GM21515 (cell line): ENCODE data around the gene POC1A.

ENCODE experiments used
- ATAC-seq: cut with Tn5 transposase; IDR thresholded peaks from one replicate; pipeline ENCODE4 v1.9.1; 2021; ENCODE audit not compliant: unreplicated experiment

Gene POC1A

DNA sequence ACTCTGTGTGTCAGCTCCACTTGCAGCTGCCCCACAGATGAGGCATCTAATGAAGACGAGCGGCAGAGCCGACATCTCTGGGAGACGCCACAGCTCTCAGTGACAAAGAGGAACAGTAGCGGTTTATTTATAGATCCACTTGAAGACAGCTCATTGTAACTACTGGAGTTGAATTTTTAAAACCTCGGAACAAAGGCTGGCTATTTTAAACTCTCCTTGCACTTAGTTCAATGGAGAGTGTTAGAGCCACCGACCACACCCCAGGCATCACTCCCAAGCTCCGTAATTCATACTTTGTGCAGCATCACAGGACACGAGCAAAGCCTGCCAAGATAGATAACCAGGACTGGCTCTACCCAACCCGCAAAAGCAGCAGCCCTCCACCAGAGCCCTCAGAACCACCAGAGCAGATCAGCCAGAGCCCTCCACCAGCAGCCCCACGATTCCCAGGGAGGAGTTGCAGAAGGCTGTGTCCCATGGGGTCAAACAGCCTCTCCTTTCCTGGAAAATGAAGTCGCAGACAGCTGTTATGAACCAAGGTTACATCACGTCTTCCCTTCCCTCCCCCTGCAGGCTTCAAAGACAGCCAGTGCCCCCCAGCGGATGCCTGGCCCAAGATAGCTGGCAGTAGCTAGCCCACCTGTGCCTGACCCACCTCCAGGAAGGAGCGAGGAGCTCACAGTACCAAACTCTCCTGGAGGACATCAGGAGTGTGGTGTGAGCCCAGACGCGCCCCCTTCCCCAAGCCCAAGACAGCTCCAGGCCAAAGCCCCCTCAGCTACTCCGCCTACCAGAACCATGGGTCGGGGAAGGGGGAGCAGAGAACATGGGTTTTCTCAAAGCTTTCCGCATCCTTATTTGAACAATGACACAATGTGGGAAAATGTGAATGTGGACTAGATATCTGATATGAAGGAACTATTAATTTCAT, 45.7 kb downstream of the POC1A start:
- ATAC-seq = no peak

DNA sequence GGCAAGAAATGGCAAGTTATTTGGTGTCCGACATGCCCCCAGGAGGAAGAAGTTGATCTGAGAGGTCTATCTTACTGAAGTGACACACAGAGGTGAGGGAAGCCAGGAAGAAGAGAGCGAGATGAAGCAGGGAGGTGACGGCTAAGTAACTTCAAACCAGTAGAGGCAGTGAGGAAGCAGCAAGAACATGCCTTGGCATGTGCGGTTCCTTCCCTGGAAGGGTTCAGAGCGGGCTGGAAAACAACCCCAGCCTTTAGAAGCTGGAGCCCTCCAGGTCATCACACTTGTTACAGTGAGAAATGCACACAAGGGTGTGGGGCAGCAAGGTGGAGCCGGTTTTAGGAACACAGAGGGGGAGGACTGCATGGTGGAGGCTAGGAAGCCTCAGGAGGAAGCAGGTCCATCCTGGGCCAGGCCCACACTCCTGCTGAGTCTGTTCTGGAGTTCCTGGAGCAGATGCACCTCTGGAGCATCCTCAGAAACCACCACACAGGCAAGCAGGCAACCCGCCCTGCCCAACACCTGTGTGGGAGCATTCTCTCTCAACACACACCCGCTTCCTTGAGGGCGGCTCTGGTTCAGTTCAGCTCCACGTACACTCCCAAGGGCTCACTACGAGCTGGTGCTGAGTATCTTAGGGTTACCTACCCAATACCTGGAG, 47.1 kb downstream of the POC1A start:
- ATAC-seq = no peak

DNA sequence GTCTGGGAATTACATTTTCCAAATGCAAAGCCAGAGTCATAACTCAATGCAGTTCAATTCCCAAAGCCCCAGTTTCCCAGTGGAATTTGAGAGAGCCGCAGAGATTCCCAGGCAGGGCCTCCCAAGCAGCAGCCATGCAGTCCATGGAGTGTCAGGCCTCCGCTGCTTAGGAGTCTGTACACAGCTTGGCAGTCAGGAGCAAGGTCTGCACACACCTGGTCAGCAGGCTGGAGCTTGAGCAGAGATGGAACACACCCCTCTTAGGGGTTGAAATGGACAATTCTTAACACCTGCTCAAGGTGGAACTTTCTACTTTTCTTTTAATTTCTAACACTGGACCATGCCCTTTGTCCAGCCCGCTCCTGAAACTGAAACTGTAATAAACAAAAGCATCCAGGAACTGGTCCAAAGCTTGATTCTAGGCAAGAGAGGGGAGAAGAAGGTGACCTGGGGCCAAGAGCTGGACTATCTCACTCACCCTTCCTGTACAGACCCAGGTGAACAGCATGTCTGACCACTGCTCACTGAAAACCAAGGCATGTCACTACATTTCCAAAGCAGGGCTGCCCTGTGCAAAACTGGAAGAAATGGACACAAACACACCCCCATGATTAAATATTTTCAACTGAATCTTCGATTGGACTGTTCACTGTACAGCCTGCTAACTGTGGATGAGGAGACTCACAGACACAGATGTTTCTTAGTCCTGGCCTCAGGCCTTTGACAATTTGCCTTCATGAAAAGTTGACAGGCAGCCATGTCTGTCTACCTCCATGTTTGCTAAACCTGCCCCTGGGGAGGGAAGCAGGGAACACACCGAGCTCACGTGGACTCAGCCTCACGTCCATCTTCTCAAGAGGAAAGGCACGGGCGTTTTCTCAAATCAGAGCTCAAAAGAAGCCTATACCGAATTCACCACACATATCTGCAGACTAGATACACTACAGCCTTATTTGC, 49.3 kb downstream of the POC1A start:
- ATAC-seq = no peak

DNA sequence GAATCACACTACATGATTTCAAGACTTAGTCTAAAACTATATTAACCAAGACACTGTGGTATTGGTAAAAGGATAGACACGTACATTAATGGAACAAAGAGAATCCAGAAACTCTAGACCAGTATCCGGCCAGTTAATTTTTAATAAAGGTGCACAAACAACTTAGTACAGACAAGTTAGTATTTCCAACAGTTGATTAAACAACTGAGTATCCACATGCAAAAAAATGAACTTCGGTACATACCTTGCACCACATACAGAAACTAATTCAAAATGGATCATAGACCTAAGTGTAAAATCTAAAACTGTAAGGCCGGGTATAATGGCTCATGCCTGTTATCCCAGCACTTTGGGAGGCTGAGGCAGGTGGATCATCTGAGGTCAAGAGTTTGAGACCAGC, 51.3 kb downstream of the POC1A start:
- ATAC-seq = no peak

DNA sequence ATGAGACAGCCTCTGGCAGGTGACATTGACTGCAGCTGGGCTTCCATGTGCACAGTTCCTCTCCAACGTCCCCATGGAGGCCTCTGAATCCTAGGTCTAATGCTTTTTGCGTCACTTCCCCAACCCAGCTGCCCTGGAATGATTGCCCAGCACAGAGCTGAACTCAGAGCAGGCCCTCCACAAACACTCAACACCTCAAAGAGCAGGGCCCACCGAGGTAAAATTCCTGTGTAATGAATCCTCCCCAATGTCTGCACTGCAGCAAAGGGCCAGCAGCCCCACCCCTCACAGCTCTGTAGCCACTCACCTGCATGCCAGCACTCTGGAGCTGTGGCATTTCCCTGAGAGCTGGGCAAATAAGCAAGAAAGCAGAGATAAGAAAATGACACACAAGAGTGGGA, 55.2 kb downstream of the POC1A start:
- ATAC-seq = no peak

DNA sequence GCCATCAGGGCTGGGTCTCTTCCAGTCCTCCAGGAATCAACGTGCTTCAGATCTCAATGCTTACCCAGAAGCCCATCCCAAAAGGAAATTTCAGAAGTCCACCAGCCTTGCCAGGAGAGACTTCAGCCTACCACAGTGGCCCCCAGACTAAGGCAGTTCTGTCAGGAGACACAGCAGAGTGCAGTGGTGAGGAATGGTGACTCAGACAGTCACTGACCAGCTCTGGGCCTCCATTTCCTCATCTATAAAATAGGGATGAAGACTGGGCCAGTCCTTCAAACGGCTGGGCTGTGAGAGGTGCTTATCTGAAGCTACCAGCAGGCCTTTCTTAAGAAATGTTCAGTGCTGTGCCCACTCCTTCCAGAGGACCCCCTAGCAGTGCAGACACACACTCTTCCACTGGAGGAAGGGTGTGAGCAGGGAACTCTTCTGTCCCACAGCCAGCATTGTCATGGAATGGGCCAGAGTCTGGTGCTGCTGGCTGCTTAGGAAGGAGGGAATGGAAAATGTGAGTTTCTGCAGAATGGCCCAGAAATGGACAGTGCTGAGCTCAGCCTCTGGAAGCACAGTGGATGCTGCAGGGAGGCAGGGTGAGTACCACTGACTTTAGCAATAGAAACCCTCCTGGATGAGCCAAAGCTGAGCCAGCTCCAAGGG, 56.2 kb downstream of the POC1A start:
- ATAC-seq = no peak

DNA sequence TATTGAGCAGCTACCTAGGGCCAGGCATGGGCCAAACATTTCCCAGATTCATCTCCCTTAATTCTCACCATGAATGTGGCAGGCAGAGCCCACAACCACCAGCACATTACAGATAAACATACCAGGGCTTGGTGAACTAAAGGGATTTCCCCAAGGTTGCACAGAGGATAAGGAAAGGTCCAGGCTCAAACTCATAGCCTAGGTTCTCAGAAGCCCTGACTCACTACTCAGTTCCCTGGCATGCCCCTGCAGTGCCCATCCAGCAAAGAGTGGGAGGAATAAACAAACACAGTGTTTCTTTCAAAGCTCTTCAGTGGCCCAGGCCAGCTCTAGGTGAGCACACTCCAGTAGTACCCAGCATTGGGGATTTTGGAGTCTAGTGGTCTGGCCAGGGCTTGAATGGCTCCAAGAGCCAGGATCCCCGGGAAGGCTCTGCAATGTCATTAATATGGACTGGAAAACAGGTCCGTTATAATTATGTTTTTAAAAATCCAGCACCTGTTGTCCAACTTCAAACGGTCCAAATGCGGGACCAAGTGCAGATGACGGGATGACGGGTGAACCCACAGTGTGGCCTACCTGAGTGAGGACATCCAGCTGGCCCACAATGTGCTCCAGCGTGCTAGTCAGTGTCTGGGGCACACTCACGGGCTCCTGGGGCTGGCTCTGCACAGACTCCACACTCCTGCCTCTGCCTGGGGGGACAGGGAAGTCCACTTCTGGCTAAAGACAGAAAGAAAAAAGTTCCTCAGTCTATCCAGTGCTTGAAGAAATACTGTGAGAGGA, 58.0 kb downstream of the POC1A start:
- no peak for ATAC-seq

DNA sequence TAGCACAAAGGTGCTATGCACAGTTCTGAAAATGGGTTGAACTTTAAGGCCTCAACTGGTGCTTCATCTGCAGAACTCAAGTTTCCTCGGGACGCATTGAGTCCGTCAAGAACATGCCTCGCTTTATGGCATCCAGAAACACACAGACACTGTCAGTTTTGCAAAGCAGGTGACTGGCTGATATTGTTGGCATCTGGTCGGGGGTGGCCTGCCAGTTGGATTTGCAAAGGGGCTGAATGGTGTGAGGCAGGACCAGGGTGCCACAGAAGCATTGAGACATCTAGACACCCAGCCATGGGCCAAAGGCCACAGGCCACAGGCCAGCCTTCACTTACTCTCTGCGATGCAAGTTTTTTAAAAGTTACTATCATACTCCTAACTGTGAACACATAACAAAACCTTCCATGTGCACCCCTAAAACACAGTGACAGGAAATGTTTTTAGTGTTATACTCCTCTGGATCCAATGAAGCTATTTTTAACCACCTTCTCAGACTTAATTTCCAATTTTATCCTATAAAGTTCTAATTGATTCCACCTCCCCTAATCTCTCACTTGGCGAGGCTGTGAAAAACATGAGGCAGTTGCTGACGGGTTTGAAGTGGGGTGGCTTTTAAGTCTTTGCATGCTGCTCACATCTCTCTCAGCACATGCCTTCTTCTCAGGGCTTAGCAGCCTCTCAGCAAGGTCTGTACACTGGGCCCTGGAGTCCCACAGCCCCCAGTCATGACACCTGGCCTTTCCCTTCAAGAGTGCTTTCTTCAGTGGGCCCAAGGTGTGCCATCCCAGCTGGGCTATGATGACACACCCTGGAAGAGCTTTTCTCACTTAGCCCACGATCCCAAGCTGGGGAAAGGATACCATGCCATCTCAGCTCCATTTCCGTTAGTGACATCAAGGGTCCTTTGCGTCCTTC, 59.4 kb downstream of the POC1A start:
- ATAC-seq = no peak

DNA sequence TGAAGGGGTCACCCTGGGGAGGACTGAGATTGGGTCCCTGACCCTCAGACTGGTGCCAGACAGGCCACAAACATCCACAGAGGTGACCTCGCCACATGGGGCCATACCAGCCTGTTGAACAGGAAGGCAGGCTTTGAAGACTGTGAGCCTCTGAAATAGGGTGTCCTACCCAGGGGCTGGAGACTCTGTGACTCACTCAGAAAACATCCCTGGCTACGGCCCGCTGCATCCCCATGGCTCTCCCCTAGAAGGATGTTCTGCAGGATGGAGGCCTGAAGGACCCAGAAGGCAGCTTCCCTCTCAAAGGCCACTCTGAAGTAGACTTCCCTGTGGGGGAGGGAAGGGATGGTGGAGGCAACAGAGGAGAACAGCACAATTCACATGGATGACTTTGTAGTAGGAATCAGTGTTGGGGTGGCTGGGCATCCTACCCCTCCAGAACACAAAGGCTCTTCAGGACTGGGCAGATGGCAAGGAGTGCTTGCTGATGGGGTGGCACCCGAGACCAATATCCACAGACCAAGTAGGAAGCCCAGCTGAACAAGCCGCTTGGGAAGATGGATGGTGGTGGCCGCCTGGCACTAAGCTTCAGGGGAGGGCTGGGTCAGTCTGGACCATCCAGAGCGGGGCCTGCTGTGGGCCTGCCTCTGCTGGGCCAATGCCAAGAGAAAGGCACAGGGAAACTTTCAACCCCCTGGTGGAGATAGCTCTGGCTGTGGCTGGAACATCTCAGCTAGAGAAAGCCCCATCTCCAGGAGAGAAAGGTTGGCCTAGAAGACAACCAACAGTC, 60.3 kb downstream of the POC1A start:
- ATAC-seq = no peak

DNA sequence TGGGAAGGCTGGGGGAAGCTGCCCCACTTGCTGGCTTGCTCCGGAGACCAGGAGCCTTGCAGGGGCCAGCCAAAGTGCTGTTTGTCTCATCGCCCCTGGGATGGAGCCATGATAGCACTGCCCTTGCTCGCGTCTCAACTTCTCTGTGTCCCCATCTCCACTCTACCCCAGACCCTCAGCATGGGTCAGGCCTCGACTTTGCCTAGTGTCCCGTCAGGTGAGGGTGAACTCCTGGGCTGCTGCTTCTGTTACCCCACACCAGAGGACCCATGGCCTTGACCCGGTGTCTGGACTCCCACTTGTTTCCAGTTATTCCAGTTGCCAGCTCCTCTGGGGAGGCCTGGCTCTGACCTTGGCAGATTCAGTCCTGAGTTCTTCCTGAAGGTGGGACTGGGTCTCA, 61.3 kb downstream of the POC1A start:
- no peak for ATAC-seq

DNA sequence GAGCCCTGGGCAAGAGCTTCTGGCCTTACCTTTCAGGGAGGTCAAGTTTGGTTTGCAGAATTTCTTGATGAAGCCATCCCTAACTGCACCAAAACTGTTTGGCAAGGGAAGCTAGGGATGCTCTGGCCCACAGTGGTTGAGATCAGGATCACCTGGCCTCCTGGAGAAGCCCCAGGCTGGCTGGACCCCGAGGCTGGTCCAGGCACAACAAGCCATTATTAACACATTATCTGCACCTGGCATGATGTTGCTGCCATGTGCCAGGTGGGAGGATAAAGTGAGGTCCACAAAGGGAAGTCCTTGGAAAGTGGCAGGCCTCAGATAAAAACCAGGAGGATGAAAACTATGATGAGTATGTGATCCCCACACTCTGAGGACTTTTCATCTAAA, 62.0 kb downstream of the POC1A start:
- ATAC-seq = no peak

DNA sequence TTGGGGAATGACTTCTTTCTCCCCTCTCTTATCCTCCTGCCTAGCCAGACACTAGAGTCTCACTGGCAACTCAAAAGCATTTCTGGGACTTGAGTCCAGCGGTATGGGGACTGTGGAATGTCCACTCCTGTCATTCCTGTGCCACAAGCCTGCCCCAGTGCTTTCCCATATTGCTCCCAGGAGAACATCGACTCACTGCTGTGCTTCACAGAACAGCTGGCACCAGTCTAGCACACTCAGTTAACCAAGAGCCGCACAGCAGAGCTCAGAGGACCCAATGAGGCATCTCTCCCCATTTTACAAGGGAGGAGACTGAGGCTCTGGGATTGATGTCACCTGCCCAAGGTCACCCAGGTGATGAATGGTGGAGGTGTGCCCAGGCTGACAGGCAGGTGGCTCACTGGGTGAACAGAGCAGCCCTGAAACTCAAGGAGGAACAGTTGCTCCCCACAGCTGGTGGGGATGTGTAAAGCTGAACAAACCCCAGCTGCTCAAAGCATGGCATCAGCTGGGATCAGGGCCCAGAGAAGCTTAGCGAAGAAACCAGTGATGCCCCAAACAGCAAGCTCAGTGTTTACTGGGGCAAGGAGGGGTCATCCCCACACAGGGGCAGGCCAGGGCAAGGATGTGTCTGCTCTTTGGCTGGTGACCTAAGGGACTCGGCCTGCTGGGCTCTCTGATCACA, 62.5 kb downstream of the POC1A start:
- no peak for ATAC-seq

DNA sequence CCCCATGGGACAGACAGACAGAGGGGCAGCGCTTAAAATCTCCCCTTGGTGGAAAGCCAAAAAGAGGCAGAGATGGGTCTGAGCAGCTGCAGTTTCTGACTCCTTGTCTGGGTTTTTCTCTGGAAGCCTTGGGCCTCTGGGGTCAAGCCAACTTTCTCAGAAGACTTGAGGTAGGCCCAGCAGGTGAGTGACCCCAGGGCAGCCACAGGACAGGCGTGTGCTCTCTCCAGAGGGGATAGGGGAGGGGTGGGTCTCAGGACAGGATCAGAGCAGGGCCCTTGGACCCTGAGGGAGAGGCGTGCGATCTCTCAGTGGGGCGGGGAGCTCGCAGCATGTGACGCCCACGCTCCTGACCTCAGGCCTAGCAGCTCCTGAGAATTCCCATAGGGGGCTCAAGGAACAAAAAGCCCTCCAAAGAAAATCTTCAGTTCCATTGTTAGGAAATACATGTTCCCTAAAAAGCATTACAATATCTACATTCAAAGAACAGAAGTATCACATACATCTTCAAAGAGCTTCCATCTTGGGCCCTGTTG, 63.2 kb downstream of the POC1A start:
- no peak for ATAC-seq

DNA sequence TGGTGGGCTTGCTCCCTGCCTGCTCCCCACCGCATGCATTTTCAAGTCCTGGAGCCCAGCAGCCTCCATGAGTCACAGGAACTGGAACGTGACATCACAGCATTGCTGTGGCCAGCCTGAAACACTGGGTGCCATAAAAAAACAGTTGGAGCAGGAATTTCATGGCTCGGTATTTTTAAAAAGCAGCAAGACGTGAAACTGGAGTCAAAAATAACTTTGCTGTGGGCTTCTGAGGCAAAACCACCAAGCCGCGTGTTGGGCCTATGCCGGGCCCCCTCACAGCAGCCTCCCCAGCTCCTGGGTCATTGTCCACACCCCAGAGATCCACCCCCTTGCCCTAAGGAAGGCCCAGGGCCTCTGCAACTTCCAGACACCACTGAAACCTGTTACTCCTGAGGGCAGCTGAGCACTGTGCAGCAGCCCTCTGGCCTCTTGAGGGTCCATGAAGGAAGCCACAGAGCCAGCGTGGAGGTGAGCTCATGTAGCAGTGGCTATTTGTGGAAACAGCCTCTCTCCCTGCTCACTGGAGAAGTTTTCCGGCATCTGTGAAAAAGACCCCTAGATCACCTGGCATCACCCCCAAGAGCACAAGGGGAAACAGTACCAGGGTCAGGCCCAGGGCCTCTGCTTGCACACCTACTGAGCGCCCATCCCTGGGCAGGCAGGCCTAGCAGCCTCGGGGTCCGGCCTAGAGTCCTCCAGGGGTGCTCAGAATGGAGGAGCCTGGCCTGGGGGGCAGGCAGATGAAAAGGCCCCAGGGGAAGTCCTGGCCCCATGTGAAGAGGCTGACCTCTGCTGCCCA, 63.9 kb downstream of the POC1A start:
- no peak for ATAC-seq

DNA sequence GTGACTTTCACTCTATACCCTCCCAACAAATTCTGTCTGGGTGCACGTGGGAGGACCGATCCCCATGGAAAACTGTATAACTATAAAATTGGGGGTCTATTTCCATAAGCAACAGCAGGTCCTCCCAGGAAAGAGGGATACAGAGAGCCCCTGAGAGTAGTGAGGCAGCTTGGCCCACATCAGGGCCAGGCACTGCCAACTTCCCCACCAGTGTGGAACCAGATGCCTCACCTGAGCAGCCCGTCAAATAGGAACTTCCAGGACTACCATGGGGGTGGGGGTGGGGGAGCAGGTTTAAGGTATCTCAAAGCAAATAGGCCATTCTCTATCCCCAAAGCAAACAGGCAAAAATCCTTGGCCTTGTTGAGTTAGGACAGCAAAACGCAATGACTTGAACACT, 64.5 kb downstream of the POC1A start:
- ATAC-seq = no peak
